ENCODE measurements around the gene R3HCC1L.

R3HCC1L gene

DNA sequence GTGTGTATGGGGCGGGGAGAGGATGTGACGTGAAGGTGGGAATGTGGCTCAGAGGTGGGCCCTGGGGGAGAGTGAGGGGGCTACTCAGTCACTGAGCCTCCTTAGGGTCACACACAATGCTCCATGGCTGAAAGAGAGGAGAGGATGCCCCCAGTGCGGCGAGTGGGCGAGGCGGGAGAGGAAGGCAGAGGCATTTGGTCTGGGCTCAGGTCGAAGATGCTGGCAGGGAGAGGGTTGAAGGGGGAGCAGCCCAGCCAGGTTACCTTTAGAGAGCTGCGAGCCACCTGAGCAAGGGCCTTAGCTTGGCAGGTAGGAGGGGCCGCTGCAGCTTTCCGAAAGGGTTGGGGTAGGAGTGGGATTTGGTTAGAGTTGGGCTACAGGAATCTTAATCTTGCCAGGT, 138.2 kb downstream of the R3HCC1L start:
- H3K27ac ChIP-seq: no peak overlapping the region
- no peaks in the 10 kb centered on the region for H3K36me3 ChIP-seq
- TF ChIP-seq, protein P1, sequence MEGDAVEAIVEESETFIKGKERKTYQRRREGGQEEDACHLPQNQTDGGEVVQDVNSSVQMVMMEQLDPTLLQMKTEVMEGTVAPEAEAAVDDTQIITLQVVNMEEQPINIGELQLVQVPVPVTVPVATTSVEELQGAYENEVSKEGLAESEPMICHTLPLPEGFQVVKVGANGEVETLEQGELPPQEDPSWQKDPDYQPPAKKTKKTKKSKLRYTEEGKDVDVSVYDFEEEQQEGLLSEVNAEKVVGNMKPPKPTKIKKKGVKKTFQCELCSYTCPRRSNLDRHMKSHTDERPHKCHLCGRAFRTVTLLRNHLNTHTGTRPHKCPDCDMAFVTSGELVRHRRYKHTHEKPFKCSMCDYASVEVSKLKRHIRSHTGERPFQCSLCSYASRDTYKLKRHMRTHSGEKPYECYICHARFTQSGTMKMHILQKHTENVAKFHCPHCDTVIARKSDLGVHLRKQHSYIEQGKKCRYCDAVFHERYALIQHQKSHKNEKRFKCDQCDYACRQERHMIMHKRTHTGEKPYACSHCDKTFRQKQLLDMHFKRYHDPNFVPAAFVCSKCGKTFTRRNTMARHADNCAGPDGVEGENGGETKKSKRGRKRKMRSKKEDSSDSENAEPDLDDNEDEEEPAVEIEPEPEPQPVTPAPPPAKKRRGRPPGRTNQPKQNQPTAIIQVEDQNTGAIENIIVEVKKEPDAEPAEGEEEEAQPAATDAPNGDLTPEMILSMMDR (IDR thresholded peaks at IDR 0.05; ENCODE audit: low read depth, low read length): no peak
- H3K4me3 ChIP-seq (ENCODE audit: low read depth, low read length): no peak overlapping the region
- no peak for DNase-seq
- no peaks in the 10 kb centered on the region for H3K27me3 ChIP-seq (ENCODE audit: insufficient read depth, low read depth, severe bottlenecking)
- H3K9me3 ChIP-seq (ENCODE audit: severe bottlenecking): no peaks in the 10 kb centered on the region

DNA sequence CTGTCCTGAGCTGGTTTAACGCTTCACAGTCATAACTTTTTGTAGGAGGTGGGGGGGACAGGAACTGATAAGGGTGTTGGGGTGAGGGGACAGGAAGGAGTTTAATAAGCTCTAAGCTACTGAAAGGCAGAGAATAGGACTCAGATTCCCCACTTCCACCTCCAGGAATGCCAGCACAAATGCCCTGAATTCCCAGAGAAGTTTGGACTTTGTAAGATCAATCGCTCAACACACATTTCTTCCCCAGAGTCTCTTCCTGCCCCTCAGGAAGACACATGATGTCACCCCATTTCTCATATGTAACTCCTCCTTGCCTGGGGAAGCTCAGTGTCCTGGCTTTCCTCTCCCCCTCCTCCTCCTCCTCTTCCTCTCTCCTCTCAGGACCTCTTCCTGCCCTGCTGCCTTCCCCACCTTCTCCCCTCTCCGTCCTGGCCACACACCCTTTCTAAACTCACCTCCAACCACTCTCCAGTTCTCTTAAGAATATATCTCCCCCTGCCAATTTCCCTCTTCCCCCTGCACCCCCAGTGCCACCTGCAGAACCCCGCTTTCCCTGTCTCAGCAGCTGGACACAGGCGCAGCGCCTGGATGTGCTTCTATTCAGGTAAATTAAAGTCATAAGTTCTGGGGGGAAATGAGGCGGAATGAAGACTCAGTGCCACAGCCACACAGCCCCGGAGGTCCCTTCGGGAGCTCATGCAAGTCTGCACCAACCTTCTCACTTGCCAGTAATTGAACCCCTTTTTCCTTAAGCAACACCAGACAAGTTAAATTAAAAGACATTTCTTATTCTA, 138.8 kb downstream of the R3HCC1L start:
- DNase-seq: no peak
- H3K27me3 ChIP-seq (ENCODE audit: insufficient read depth, low read depth, severe bottlenecking): no peaks in the 10 kb centered on the region
- H3K27ac ChIP-seq: no peak overlapping the region
- H3K36me3 ChIP-seq: no peaks in the 10 kb centered on the region
- H3K9me3 ChIP-seq (ENCODE audit: severe bottlenecking): no peaks in the 10 kb centered on the region
- H3K4me3 ChIP-seq (ENCODE audit: low read depth, low read length): no peak overlapping the region
- TF ChIP-seq, protein P1 (IDR thresholded peaks at IDR 0.05; ENCODE audit: low read depth, low read length): no peak

DNA sequence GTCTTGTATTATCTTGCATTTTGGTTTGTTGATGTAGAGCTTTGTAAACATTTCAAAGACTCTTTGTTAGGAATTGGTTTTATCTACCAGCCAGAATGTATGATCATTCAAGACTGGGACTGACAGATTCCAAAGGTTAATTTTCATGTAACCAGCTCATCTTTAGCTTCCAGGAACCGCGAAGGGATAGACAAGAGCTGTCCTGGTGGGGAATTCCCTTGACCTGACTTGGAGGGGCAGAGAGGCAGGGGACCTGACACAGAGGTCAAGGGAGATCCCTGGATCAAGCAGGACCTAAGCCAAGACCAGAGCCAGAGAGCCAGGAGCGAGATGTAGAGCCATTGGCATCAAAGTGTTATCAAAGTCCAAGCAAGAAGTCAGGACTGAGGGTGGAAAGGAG, 140.1 kb downstream of the R3HCC1L start:
- H3K4me3 ChIP-seq (ENCODE audit: low read depth, low read length): no peak overlapping the region
- H3K27me3 ChIP-seq (ENCODE audit: insufficient read depth, low read depth, severe bottlenecking): no peaks in the 10 kb centered on the region
- no peaks in the 10 kb centered on the region for H3K9me3 ChIP-seq (ENCODE audit: severe bottlenecking)
- DNase-seq: no peak
- TF ChIP-seq, protein P1 (IDR thresholded peaks at IDR 0.05; ENCODE audit: low read depth, low read length): no peak
- no peaks in the 10 kb centered on the region for H3K36me3 ChIP-seq
- H3K27ac ChIP-seq: no peak overlapping the region

DNA sequence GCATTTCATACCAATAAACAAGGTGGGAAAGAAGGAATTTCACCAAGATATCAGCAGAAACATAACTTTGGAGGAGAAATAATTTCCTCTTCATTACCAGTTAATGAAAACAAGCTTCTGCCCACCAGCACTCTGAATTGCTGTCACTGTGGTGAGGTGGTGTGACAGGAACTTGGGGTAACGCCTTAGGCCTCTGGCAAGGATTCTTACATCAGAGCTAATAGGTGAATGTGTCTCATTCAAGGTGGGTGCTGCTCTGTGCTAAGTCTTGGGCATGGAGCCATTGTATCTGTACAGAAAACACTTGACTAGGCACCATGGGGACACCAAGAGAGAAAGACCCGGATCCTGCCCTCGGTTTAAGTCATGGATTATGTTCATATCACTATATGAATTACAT, 141.9 kb downstream of the R3HCC1L start:
- no peaks in the 10 kb centered on the region for H3K36me3 ChIP-seq
- H3K27ac ChIP-seq: no peak overlapping the region
- DNase-seq: no peak
- no peak overlapping the region for H3K4me3 ChIP-seq (ENCODE audit: low read depth, low read length)
- no peaks in the 10 kb centered on the region for H3K9me3 ChIP-seq (ENCODE audit: severe bottlenecking)
- TF ChIP-seq, protein P1 (IDR thresholded peaks at IDR 0.05; ENCODE audit: low read depth, low read length): no peak
- H3K27me3 ChIP-seq (ENCODE audit: insufficient read depth, low read depth, severe bottlenecking): no peaks in the 10 kb centered on the region

DNA sequence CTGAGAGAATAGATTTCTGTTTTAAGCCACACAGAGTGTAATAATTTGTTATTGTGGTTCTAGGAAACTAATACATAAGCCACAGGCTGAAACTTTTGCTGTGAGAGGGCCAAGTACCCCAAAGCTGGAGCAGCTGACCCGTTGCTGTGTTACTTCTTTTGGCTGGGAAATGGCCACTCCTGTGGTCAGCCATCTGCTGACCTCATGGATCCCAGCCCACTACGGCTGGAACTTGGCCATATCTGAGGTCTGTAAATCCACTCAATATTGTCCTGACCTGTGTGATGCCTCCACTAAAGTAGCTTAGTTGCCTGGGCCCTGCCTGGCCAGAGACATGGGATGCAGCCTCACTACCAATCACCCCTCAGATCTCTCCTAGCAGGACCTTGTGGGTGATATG, 151.0 kb downstream of the R3HCC1L start:
- TF ChIP-seq, protein P1 (IDR thresholded peaks at IDR 0.05; ENCODE audit: low read depth, low read length): no peak
- no peak for DNase-seq
- Histone ChIP-seq H3K27ac (no peak overlapping the region), H3K36me3 (no peaks in the 10 kb centered on the region), H3K9me3 (ENCODE audit: severe bottlenecking) (no peaks in the 10 kb centered on the region), H3K4me3 (ENCODE audit: low read depth, low read length) (no peak overlapping the region), H3K27me3 (ENCODE audit: insufficient read depth, low read depth, severe bottlenecking) (no peaks in the 10 kb centered on the region)

DNA sequence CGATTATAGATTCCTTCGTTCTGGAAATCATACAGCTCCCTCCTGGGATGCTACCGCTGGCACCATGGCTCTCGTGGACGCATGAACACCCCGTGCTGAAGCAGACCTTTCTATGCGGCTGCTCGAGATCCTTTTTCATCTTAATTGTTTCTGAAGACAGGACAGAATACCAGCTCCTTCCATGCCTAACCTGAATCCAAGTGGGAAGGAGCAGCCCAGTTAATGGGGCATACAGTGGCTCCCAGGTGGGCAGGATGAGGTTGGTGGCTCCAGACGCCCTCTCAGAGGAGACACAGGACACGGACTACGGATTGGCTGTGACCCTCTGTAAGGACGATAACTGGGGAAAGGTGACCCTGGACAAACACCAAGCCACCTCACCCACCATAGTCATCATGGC, 152.0 kb downstream of the R3HCC1L start:
- H3K36me3 ChIP-seq: no peaks in the 10 kb centered on the region
- H3K4me3 ChIP-seq (ENCODE audit: low read depth, low read length): no peak overlapping the region
- TF ChIP-seq, protein P1 (IDR thresholded peaks at IDR 0.05; ENCODE audit: low read depth, low read length): no peak
- no peak for DNase-seq
- H3K27me3 ChIP-seq (ENCODE audit: insufficient read depth, low read depth, severe bottlenecking): no peaks in the 10 kb centered on the region
- no peaks in the 10 kb centered on the region for H3K9me3 ChIP-seq (ENCODE audit: severe bottlenecking)
- no peak overlapping the region for H3K27ac ChIP-seq

Measured in WERI-Rb-1 (cell line).